GM23338 (cell line): ENCODE results near the gene APMAP. TPM values are rescaled to one million over a fixed set of nuclear protein-coding genes. Genes with fewer than 3 reads are reported as not detected.

Experiments
- ATAC-seq: fragments of 200-7000 bp; cut with Tn5 transposase; 3 replicates; pipeline ENCODE4 v1.9.1; 2020
- DNase-seq: peaks from one replicate; pipeline ENCODE4 v3.0.0-alpha.2; 2015; ENCODE audit warnings: low spot score
- H2AFZ ChIP-seq: fragments of 200-600 bp; sonication (generic); 2 replicates; pipeline ENCODE4 v1.8.0; 2016; ENCODE audit warnings: antibody characterized with exemption, mild to moderate bottlenecking, moderate library complexity
- H3F3A ChIP-seq: fragments of 200-600 bp; sonication (generic); replicated peaks from 2 replicates; pipeline ENCODE4 v1.8.0; 2017; ENCODE audit warnings: antibody characterized with exemption, mixed run types, low read depth
- H3K27ac ChIP-seq: fragments of 200-600 bp; sonication (generic); 2 replicates; pipeline ENCODE4 v1.6.1; 2016; ENCODE audit warnings: low read depth
- H3K27me3 ChIP-seq: fragments of 200-600 bp; sonication (generic); 2 replicates; pipeline ENCODE4 v1.8.0; 2016; ENCODE audit warnings: mild to moderate bottlenecking, mixed run types, moderate library complexity; ENCODE audit not compliant: insufficient read depth
- H3K36me3 ChIP-seq: fragments of 200-600 bp; sonication (generic); 2 replicates; pipeline ENCODE4 v1.8.0; 2016; ENCODE audit warnings: mild to moderate bottlenecking; ENCODE audit not compliant: insufficient read depth
- H3K4me1 ChIP-seq: fragments of 200-600 bp; sonication (generic); 2 replicates; pipeline ENCODE4 v1.8.0; 2016; ENCODE audit warnings: mild to moderate bottlenecking, moderate library complexity; ENCODE audit not compliant: insufficient read depth
- H3K4me2 ChIP-seq: fragments of 200-600 bp; sonication (generic); 2 replicates; pipeline ENCODE4 v1.7.1; 2017; ENCODE audit warnings: mixed run types
- H3K4me3 ChIP-seq: fragments of 200-600 bp; sonication (generic); 2 replicates; pipeline ENCODE4 v1.6.1; 2016; ENCODE audit warnings: mixed run types
- H3K79me2 ChIP-seq: fragments of 200-600 bp; sonication (generic); replicated peaks from 2 replicates; pipeline ENCODE4 v1.8.0; 2017; ENCODE audit warnings: mild to moderate bottlenecking; ENCODE audit not compliant: insufficient read depth
- H3K9me2 ChIP-seq: fragments of 200-600 bp; sonication (generic); 2 replicates; pipeline ENCODE4 v1.8.0; 2017; ENCODE audit not compliant: insufficient read depth
- H4K20me1 ChIP-seq: fragments of 200-600 bp; sonication (generic); replicated peaks from 2 replicates; pipeline ENCODE4 v1.8.0; 2017; ENCODE audit warnings: mild to moderate bottlenecking; ENCODE audit not compliant: insufficient read depth
- H3K27ac Mint-ChIP-seq: 2 replicates; pipeline ENCODE4 v1.8.0; 2020; ENCODE audit warnings: inconsistent platforms, mild to moderate bottlenecking, moderate library complexity, mixed read lengths
- H3K27me3 Mint-ChIP-seq: 3 replicates; pipeline ENCODE4 v1.8.0; 2022; ENCODE audit warnings: low read depth, mild to moderate bottlenecking, moderate library complexity, mixed read lengths, inconsistent platforms; ENCODE audit not compliant: insufficient read depth, poor library complexity
- H3K36me3 Mint-ChIP-seq: 3 replicates; pipeline ENCODE4 v1.8.0; 2021; ENCODE audit warnings: low read depth, mild to moderate bottlenecking, inconsistent platforms, moderate library complexity, mixed read lengths
- H3K4me1 Mint-ChIP-seq: 3 replicates; pipeline ENCODE4 v1.8.0; 2020; ENCODE audit warnings: mild to moderate bottlenecking, inconsistent platforms, mixed read lengths
- H3K4me3 Mint-ChIP-seq: 3 replicates; pipeline ENCODE4 v1.8.0; 2021; ENCODE audit warnings: moderate library complexity, mild to moderate bottlenecking, inconsistent platforms, mixed read lengths
- H3K9me3 Mint-ChIP-seq: 3 replicates; pipeline ENCODE4 v1.8.0; 2020; ENCODE audit warnings: moderate library complexity, mild to moderate bottlenecking, inconsistent platforms, mixed read lengths
- CREB1 ChIP-seq: fragments of 250-450 bp; sonication (Bioruptor Pico); IDR thresholded peaks from 2 replicates; pipeline ENCODE4 v1.5.0; 2020; ENCODE audit warnings: low read depth, mild to moderate bottlenecking, moderate library complexity
- EZH2 ChIP-seq: fragments of 200-600 bp; sonication (generic); IDR thresholded peaks from one replicate; pipeline ENCODE4 v1.8.0; 2017; ENCODE audit warnings: antibody characterized with exemption, mild to moderate bottlenecking, low read depth; ENCODE audit not compliant: unreplicated experiment
- JUNB ChIP-seq: IDR thresholded peaks from one replicate; pipeline ENCODE4 v1.6.1; 2016; ENCODE audit warnings: antibody characterized with exemption; ENCODE audit not compliant: unreplicated experiment
- NANOG ChIP-seq: IDR thresholded peaks from 2 replicates; pipeline ENCODE4 v1.6.1; 2016; ENCODE audit warnings: antibody characterized with exemption, borderline replicate concordance
- POLR2AphosphoS5 ChIP-seq: IDR thresholded peaks from 2 replicates; pipeline ENCODE4 v1.6.1; 2016; ENCODE audit warnings: antibody characterized with exemption, low read depth
- STAT1 ChIP-seq: IDR thresholded peaks from one replicate; pipeline ENCODE4 v1.6.1; 2016; ENCODE audit warnings: antibody characterized with exemption; ENCODE audit not compliant: unreplicated experiment
- ZNF114 ChIP-seq: fragments of 250-450 bp; sonication (Bioruptor Pico); IDR thresholded peaks from 2 replicates; pipeline ENCODE4 v1.5.0; 2020; ENCODE audit warnings: mild to moderate bottlenecking, moderate library complexity
- polyA plus RNA-seq: library from polyadenylated mRNA; unstranded; fragments of >200 nt; fragmentation: Nextera tagmentation; extraction: Ambion mirVana; gene quantifications from 2 replicates; pipeline ENCODE4 v1.2.1, GENCODE V29; 2016
- total RNA-seq: library from RNA; depleted of rRNA; stranded (reverse); fragments of >200 nt; shearing (Covaris generic); gene quantifications from 2 replicates; pipeline ENCODE4 v1.2.3, GENCODE V29; 2014
- TF ChIP-seq, protein P1 (sequence below): IDR thresholded peaks from 2 replicates; pipeline ENCODE4 v1.6.1; 2016; ENCODE audit warnings: antibody characterized with exemption
- TF ChIP-seq, protein P2 (sequence below): fragments of 250-450 bp; sonication (Bioruptor Pico); IDR thresholded peaks from 2 replicates; pipeline ENCODE4 v1.5.0; 2020; ENCODE audit warnings: mild to moderate bottlenecking, moderate library complexity
- TF ChIP-seq, protein P3 (sequence below): IDR thresholded peaks from one replicate; pipeline ENCODE4 v1.6.1; 2018; ENCODE audit warnings: antibody characterized with exemption; ENCODE audit not compliant: unreplicated experiment

The APMAP gene
- total and polyA plus RNA-seq, 2 experiments from 2014 or later: 31.7 to 72.3 TPM

DNA sequence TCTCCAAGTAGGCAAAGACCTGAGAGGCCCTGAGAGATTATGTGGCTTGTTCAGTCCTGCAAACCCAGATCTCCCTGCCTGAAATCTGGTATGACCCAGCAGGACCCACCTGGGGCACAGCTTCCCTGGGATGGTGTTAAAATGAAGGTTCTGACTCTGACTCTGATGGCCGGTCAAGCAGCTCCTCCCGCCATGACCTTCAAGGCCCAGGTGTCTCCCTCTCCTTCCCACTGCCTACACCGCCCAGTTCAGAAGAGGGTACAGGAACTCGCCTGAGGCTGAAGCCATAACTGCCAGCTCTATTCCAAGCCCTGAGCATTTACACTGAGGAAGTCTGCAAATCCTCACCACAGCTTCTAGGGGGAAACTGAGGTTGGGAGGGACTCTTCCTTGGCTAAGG is 49.4 kb downstream of the APMAP start (continued):
- TF ChIP-seq, protein P1, sequence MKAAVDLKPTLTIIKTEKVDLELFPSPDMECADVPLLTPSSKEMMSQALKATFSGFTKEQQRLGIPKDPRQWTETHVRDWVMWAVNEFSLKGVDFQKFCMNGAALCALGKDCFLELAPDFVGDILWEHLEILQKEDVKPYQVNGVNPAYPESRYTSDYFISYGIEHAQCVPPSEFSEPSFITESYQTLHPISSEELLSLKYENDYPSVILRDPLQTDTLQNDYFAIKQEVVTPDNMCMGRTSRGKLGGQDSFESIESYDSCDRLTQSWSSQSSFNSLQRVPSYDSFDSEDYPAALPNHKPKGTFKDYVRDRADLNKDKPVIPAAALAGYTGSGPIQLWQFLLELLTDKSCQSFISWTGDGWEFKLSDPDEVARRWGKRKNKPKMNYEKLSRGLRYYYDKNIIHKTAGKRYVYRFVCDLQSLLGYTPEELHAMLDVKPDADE: no peak
- TF ChIP-seq POLR2AphosphoS5 (no peak), NANOG (no peak), STAT1 (no peak)

DNA sequence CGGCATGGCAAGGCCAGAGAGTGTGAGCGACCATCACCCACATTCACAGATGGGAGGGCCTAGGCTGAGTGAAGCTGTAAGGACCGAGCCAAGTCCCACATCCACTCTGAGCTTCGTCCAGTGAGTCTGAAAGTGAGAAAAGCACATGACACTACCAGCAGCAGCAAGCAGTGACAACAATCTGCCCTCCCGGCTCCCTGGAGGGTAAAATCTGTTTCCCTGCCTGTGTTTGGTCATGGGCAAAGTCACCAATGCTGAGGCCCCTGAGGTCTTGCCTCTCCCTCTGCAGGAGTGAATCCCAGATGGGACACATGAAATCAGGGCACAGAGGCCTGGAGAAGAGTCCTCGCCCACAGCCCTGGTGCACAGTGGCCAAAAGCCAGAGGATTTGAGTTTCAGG is 49.9 kb downstream of the APMAP start:
- Histone ChIP-seq H3F3A (no peaks in the 10 kb centered on the region), H3K27me3 (no peaks in the 10 kb centered on the region), H3K4me1 (no peaks in the 10 kb centered on the region), H3K36me3 (no peaks in the 10 kb centered on the region; the same call in 1 of the 2 replicates), H4K20me1 (no peaks in the 10 kb centered on the region), H3K4me2 (no peak overlapping the region), H3K79me2 (no peaks in the 10 kb centered on the region), H3K27ac (no peak overlapping the region), H2AFZ (no peak overlapping the region), H3K4me3 (no peak overlapping the region), H3K9me2 (no peaks in the 10 kb centered on the region)
- H3K27me3 Mint-ChIP-seq: peaks cover 2% of the 10 kb centered on the region
- no peak overlapping the region for H3K4me3 Mint-ChIP-seq
- H3K4me1 Mint-ChIP-seq: no peaks in the 10 kb centered on the region
- ATAC-seq (no peak), DNase-seq (no peak)
- TF ChIP-seq STAT1 (no peak), ZNF114 (CRISPR knock-in tag) (no peak), CREB1 (CRISPR knock-in tag) (no peak), JUNB (no peak), NANOG (no peak), EZH2 (no peak)
- TF ChIP-seq, protein P2, sequence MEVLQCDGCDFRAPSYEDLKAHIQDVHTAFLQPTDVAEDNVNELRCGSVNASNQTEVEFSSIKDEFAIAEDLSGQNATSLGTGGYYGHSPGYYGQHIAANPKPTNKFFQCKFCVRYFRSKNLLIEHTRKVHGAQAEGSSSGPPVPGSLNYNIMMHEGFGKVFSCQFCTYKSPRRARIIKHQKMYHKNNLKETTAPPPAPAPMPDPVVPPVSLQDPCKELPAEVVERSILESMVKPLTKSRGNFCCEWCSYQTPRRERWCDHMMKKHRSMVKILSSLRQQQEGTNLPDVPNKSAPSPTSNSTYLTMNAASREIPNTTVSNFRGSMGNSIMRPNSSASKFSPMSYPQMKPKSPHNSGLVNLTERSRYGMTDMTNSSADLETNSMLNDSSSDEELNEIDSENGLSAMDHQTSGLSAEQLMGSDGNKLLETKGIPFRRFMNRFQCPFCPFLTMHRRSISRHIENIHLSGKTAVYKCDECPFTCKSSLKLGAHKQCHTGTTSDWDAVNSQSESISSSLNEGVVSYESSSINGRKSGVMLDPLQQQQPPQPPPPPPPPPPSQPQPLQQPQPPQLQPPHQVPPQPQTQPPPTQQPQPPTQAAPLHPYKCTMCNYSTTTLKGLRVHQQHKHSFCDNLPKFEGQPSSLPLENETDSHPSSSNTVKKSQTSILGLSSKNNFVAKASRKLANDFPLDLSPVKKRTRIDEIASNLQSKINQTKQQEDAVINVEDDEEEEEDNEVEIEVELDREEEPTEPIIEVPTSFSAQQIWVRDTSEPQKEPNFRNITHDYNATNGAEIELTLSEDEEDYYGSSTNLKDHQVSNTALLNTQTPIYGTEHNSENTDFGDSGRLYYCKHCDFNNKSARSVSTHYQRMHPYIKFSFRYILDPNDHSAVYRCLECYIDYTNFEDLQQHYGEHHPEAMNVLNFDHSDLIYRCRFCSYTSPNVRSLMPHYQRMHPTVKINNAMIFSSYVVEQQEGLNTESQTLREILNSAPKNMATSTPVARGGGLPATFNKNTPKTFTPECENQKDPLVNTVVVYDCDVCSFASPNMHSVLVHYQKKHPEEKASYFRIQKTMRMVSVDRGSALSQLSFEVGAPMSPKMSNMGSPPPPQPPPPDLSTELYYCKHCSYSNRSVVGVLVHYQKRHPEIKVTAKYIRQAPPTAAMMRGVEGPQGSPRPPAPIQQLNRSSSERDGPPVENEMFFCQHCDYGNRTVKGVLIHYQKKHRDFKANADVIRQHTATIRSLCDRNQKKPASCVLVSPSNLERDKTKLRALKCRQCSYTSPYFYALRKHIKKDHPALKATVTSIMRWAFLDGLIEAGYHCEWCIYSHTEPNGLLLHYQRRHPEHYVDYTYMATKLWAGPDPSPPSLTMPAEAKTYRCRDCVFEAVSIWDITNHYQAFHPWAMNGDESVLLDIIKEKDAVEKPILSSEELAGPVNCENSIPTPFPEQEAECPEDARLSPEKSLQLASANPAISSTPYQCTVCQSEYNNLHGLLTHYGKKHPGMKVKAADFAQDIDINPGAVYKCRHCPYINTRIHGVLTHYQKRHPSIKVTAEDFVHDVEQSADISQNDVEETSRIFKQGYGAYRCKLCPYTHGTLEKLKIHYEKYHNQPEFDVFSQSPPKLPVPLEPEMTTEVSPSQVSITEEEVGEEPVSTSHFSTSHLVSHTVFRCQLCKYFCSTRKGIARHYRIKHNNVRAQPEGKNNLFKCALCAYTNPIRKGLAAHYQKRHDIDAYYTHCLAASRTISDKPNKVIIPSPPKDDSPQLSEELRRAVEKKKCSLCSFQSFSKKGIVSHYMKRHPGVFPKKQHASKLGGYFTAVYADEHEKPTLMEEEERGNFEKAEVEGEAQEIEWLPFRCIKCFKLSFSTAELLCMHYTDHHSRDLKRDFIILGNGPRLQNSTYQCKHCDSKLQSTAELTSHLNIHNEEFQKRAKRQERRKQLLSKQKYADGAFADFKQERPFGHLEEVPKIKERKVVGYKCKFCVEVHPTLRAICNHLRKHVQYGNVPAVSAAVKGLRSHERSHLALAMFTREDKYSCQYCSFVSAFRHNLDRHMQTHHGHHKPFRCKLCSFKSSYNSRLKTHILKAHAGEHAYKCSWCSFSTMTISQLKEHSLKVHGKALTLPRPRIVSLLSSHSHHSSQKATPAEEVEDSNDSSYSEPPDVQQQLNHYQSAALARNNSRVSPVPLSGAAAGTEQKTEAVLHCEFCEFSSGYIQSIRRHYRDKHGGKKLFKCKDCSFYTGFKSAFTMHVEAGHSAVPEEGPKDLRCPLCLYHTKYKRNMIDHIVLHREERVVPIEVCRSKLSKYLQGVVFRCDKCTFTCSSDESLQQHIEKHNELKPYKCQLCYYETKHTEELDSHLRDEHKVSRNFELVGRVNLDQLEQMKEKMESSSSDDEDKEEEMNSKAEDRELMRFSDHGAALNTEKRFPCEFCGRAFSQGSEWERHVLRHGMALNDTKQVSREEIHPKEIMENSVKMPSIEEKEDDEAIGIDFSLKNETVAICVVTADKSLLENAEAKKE (CRISPR knock-in tag): no peak
- TF ChIP-seq, protein P3, sequence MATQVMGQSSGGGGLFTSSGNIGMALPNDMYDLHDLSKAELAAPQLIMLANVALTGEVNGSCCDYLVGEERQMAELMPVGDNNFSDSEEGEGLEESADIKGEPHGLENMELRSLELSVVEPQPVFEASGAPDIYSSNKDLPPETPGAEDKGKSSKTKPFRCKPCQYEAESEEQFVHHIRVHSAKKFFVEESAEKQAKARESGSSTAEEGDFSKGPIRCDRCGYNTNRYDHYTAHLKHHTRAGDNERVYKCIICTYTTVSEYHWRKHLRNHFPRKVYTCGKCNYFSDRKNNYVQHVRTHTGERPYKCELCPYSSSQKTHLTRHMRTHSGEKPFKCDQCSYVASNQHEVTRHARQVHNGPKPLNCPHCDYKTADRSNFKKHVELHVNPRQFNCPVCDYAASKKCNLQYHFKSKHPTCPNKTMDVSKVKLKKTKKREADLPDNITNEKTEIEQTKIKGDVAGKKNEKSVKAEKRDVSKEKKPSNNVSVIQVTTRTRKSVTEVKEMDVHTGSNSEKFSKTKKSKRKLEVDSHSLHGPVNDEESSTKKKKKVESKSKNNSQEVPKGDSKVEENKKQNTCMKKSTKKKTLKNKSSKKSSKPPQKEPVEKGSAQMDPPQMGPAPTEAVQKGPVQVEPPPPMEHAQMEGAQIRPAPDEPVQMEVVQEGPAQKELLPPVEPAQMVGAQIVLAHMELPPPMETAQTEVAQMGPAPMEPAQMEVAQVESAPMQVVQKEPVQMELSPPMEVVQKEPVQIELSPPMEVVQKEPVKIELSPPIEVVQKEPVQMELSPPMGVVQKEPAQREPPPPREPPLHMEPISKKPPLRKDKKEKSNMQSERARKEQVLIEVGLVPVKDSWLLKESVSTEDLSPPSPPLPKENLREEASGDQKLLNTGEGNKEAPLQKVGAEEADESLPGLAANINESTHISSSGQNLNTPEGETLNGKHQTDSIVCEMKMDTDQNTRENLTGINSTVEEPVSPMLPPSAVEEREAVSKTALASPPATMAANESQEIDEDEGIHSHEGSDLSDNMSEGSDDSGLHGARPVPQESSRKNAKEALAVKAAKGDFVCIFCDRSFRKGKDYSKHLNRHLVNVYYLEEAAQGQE: no peak
- TF ChIP-seq, protein P1: no peak
- 0 out of 3 replicates have a peak, but pooled peaks cover 5% of the 10 kb centered on the region for H3K36me3 Mint-ChIP-seq
- peaks cover 58% of the 10 kb centered on the region for H3K9me3 Mint-ChIP-seq
- no peak overlapping the region for H3K27ac Mint-ChIP-seq
